GM12874 (cell line): ENCODE data around the gene PFN1.

Experiments
- TF ChIP-seq, protein P1 (sequence below): IDR thresholded peaks from 2 replicates; pipeline ENCODE4 v1.5.1; 2011; ENCODE audit warnings: low read depth, mild to moderate bottlenecking, control low read depth, low read length, moderate library complexity; ENCODE audit not compliant: insufficient read depth

The PFN1 gene

DNA sequence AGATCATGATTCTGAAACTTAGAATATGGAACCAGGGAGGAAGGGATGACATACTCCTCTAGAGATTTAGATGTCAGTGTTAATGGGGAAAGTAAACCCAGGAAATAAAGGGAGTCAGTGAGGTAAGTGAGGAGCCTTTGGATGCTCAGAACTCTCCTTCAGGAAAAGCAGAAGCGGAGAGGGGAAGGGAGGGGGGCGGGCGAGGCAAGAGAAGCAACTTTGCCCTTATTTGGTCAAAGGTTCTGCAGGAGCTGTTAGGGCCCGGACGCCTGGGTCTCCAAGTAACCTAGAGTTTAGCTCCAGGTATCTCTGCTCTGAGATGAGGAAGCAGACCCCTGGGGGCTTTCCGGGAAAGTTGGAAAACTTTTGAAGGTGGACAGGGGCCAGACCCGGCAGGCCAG lies 1.3 kb downstream of the PFN1 start:
- TF ChIP-seq, protein P1, sequence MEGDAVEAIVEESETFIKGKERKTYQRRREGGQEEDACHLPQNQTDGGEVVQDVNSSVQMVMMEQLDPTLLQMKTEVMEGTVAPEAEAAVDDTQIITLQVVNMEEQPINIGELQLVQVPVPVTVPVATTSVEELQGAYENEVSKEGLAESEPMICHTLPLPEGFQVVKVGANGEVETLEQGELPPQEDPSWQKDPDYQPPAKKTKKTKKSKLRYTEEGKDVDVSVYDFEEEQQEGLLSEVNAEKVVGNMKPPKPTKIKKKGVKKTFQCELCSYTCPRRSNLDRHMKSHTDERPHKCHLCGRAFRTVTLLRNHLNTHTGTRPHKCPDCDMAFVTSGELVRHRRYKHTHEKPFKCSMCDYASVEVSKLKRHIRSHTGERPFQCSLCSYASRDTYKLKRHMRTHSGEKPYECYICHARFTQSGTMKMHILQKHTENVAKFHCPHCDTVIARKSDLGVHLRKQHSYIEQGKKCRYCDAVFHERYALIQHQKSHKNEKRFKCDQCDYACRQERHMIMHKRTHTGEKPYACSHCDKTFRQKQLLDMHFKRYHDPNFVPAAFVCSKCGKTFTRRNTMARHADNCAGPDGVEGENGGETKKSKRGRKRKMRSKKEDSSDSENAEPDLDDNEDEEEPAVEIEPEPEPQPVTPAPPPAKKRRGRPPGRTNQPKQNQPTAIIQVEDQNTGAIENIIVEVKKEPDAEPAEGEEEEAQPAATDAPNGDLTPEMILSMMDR: no peak

DNA sequence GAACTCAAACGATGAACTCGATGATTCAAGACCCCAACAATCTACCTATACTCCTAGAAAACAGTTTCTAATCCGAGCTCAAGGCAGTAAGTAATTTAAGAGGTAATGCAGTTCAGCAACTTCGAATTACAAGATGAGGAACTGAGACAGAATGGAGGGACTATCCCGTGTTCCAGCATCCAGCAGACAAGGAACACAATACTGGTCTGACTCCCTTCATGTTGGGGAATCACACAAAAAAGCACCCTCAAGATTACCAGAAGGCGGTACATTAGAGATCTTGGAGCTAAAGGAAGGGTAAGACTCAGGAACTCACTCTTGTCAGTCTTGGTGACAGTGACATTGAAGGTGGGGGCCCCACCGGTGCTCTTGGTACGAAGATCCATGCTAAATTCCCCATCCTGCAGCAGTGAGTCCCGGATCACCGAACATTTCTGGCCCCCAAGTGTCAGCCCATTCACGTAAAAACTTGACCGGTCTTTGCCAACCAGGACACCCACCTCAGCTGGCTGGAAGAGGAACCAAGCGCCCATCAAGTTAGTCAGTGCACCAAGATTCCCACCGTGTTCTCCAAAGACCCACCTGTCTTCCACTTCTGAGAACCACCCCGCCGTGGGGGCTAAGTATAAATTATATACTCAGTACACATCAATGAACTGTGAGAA lies 1.9 kb downstream of the PFN1 start:
- TF ChIP-seq, protein P1: no peak

GRCh38 chr17:4945944-4946280 lies 2.4 kb downstream of the PFN1 start:
- TF ChIP-seq, protein P1: no peak

GRCh38 chr17:4945176-4945943 lies 3.0 kb downstream of the PFN1 start:
- TF ChIP-seq, protein P1: no peak

- TF ChIP-seq, protein P1: no peak
Measured at GRCh38 chr17:4944554-4945175, 3.7 kb downstream of the PFN1 start.

GRCh38 chr17:4944163-4944553 lies 4.2 kb downstream of the PFN1 start:
- TF ChIP-seq, protein P1: no peak

GRCh38 chr17:4942760-4943508 lies 5.4 kb downstream of the PFN1 start:
- TF ChIP-seq, protein P1: no peak
